Adrenal gland (tissue), 12 donors: Measurements from ENCODE around the gene RCAN3. TPM values are rescaled to one million over a fixed set of nuclear protein-coding genes. Genes with fewer than 3 reads are reported as not detected.

ENCODE experiments used
- DNase-seq, 7 donors: peaks; one replicate each; pipeline ENCODE4 v3.0.0-alpha.2; 2019 to 2020
- H3K27ac ChIP-seq, 5 donors: fragments of 200-600 bp; sonication (generic) in 4 of 5; 1 replicate in 3 of 5; 2 replicates in 2 of 5; pipeline versions ENCODE4 v1.5.1 to v1.8.0; 2016 to 2020; ENCODE audit warnings: mild to moderate bottlenecking in 1 of 5
- H3K27me3 ChIP-seq: fragments of 200-600 bp; 2 replicates; pipeline ENCODE4 v1.8.0; 2021
- H3K36me3 ChIP-seq, 2 donors: fragments of 200-600 bp; replicated peaks in 1 of 2; 1 replicate in 1 of 2; 2 replicates in 1 of 2; pipeline versions ENCODE4 v1.5.1 to v1.8.0; 2018 to 2022
- H3K4me1 ChIP-seq, 2 donors: fragments of 200-600 bp; replicated peaks in 1 of 2; 1 replicate in 1 of 2; 2 replicates in 1 of 2; pipeline versions ENCODE4 v1.5.1 to v1.8.0; 2018 to 2021
- H3K4me3 ChIP-seq, 4 donors: fragments of 200-600 bp; sonication (generic) in 3 of 4; one replicate each; pipeline ENCODE4 v1.5.1; 2016 to 2018
- H3K9me3 ChIP-seq, 3 donors: fragments of 200-600 bp; sonication (generic) in 1 of 3; replicated peaks in 1 of 3; 1 replicate in 2 of 3; 2 replicates in 1 of 3; pipeline versions ENCODE4 v1.5.1 to v1.8.0; 2016 to 2021
- POLR2A ChIP-seq, 2 donors: fragments of 450-650 bp; IDR thresholded peaks; one replicate each; pipeline ENCODE4 v1.6.1; 2017; ENCODE audit warnings: antibody characterized with exemption in 2 of 2, mild to moderate bottlenecking in 2 of 2, moderate library complexity in 1 of 2
- WGBS, 4 donors: extraction: QIAGEN DNeasy Blood & Tissue Kit in 2 of 4; methylation state at CpG; one replicate each; pipeline versions ENCODE4 v1.1.5 to v1.1.7; 2013 to 2017; 5-methylcytosine and 5-hydroxymethylcytosine counted together
- intact Hi-C, 2 donors: fragments of 100-400 bp; cut with DNase I; formaldehyde crosslinking; loops; one replicate each; pipeline versions ENCODE4 v1.14.1 to v1.15.0; 2022 to 2023
- polyA plus RNA-seq, 3 donors: library from polyadenylated mRNA; stranded (reverse); fragments of 200-250 nt in 2 of 3; fragments of 350-450 nt in 1 of 3; fragmentation: Illumina TruSeq in 1 of 3; extraction: RNeasy Lipid Tissue Mini Kit (QIAGEN cat#74804) in 1 of 3; gene quantifications; one replicate each; pipeline ENCODE4 v1.2.3, GENCODE V29; 2013 to 2014
- total RNA-seq, 9 donors: library from RNA; depleted of rRNA in 4 of 9; stranded (reverse); fragments of >200 nt in 4 of 9; fragments of 120-200 nt in 1 of 9; fragmentation: NEBNext Ultra II Directional in 1 of 9; extraction: Animal tissue kit (Norgen Biotek cat#: 25700) in 1 of 9; gene quantifications; one replicate each; pipeline versions ENCODE4 v1.1.0 to v1.2.4, GENCODE V29; 2013 to 2023
- TF ChIP-seq, protein P1 (sequence below), 6 experiments: fragments of 450-650 bp in 4 of 6; fragments of 200-600 bp in 2 of 6; sonication (generic) in 1 of 6; IDR thresholded peaks; 1 replicate in 5 of 6; 2 replicates in 1 of 6; pipeline versions ENCODE4 v1.5.1 to v1.8.0; 2016 to 2021; ENCODE audit warnings: antibody characterized with exemption in 6 of 6, mild to moderate bottlenecking in 2 of 6, moderate library complexity in 1 of 6
- donor health status: healthy with polysubstance abuse.
- donor health status: Bipolar disorder and iron deficiency.
- donor health status: DM: yes; HTN: yes; CAD: no.
- donor health status: DM: no; HTN: no; CAD: no.
- donor health status: DM: no; HTN: no; CAD: no.
- donor health status: DM: yes; HTN: yes; CAD: no.

The RCAN3 gene
- total and polyA plus RNA-seq, 12 donors, result 0.48 to 5.6 (median 2.2) TPM

DNA sequence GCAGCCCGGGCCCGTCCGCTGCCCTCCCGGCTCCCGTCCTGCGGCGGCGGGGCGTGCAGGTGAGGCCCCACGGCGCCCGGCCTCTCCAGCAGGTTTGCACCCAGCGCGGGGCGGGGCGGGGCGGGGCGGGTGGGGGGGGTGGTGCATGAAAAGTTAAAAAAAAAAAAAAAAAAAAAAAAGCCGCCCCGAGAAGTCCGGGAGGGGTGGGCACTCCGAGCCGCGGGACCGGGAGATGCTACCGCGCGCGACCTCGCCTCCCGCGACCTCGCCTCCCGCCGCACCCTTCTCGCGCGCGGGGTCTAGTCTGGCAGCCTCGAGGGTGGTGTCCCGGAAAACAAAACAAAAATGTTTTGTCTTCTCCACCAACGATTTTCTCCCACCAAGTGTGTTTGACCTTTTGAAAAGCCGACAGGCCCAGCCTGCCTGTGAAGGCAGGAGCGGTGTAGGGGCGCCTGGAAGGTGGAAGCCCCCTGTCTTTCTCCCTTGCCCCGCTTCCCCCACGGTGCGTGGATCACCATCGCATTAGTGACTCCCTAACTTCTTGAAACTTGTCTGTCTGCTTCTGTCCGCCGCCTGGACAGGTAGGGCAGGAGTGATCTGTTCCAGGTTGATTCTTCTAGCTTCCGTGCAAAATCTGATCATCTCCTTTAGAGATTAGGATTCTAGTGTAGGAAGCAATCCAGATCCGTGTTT, 569 bp downstream of the RCAN3 start:
- Histone ChIP-seq H3K4me1 (no peaks in the 10 kb centered on the region), H3K27me3 (no peaks in the 10 kb centered on the region), H3K9me3 (no peaks in the 10 kb centered on the region), H3K27ac (peak overlapping the region in 1 of 5 donors; percentile 73), H3K4me3 (peak overlapping the region in 2 of 4 donors; percentile 56 to 88), H3K36me3 (no peaks in the 10 kb centered on the region)
- no peak for DNase-seq
- WGBS, 4 donors, result 11 to 16% (median 14%) methylated on average over 38 to 53 of the region's 53 CpGs
- TF ChIP-seq POLR2A (IDR thresholded peaks at IDR 0.05), result no peak
- TF ChIP-seq, protein P1, sequence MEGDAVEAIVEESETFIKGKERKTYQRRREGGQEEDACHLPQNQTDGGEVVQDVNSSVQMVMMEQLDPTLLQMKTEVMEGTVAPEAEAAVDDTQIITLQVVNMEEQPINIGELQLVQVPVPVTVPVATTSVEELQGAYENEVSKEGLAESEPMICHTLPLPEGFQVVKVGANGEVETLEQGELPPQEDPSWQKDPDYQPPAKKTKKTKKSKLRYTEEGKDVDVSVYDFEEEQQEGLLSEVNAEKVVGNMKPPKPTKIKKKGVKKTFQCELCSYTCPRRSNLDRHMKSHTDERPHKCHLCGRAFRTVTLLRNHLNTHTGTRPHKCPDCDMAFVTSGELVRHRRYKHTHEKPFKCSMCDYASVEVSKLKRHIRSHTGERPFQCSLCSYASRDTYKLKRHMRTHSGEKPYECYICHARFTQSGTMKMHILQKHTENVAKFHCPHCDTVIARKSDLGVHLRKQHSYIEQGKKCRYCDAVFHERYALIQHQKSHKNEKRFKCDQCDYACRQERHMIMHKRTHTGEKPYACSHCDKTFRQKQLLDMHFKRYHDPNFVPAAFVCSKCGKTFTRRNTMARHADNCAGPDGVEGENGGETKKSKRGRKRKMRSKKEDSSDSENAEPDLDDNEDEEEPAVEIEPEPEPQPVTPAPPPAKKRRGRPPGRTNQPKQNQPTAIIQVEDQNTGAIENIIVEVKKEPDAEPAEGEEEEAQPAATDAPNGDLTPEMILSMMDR (IDR thresholded peaks at IDR 0.05), result no peak
- intact Hi-C loops, result no loop called here

DNA sequence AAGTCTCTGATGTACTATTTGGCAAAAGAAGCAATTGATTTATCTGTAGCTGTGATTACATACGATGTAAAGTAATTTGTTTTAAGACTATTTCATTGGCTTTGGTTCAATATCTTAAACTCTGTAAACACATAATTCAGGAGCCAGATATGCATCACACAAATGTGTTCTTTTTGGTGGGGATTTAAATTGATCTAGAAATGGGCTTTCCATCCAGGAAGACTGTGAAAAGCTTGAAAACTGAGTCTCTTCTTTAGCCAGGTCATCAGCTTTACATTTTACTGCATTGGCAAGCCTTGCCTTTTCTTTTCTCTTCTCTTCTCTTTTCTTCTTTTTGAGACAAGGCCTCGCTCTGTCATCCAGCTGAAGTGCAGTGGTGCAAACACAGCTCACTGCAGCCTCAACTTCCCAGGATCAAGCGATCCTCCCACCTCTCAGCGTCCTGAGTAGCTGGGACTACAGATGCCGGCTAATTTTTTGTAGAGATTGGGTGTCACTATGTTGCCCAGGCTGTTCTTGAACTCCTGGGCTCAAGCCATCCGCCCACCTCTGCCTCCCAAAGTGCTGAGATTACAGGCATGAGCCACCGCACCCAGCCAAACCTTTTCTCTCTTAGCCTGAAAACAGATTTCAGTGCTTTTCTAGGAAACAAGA, 1.4 kb downstream of the RCAN3 start:
- Histone ChIP-seq H3K9me3 (no peaks in the 10 kb centered on the region), H3K36me3 (no peaks in the 10 kb centered on the region), H3K27ac (no peak overlapping the region), H3K4me3 (peak overlapping the region in 1 of 4 donors; percentile 88), H3K4me1 (no peaks in the 10 kb centered on the region), H3K27me3 (no peaks in the 10 kb centered on the region)
- WGBS, 4 donors, result 80 to 90% (median 85%) methylated on average over 7 of the region's 7 CpGs
- TF ChIP-seq POLR2A (IDR thresholded peaks at IDR 0.05), result no peak
- TF ChIP-seq, protein P1 (IDR thresholded peaks at IDR 0.05), result no peak
- DNase-seq, result no peak
- intact Hi-C loops, result no loop called here

DNA sequence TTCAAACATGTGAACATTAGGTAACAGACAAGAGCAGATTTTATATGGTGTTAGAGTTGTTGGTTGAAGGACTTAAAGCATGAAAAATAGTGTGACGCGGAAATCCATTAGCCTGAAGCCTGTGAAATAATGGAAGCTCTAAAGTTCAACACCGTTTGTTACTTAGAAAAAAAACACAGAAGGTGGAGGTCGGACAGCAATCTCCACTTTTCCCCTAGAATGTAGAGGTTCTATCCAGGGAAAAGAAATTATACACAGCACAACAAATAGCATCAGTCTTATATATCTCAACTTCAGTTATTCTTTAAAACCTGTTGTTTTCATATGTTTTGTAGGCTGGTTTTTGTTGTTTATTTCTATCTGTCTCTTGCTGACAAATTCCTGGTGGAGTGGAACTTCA, 1.9 kb downstream of the RCAN3 start:
- H3K4me1 ChIP-seq, result no peaks in the 10 kb centered on the region
- no peak overlapping the region for H3K27ac ChIP-seq
- 89 to 93% (median 92%) methylated on average over 4 of the region's 4 CpGs for WGBS, 4 donors
- H3K27me3 ChIP-seq, result no peaks in the 10 kb centered on the region
- H3K4me3 ChIP-seq, result no peak overlapping the region
- DNase-seq, result no peak
- no peaks in the 10 kb centered on the region for H3K36me3 ChIP-seq
- intact Hi-C loops, result no loop called here
- TF ChIP-seq POLR2A (IDR thresholded peaks at IDR 0.05), result no peak
- no peaks in the 10 kb centered on the region for H3K9me3 ChIP-seq

DNA sequence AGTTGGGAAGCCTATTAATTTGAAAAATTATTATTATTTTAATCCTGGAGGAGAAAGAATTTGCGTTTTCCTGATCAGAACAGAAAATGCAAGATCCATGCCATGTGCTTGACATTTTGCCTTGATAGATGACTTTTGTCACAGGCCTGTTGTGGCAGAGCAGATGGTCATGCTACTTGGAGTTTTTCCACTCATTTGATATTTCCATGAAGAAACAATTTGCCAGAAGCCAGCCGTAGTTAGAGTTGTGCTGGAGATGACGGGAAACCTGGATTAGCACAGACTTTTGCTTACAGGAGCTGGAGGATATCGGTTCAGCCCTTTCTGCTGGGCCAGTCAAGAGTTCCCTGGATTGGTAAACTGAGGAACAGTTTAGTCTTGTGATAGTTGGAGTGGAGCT, 3.2 kb downstream of the RCAN3 start:
- no peak for TF ChIP-seq POLR2A (IDR thresholded peaks at IDR 0.05)
- TF ChIP-seq, protein P1 (IDR thresholded peaks at IDR 0.05), result no peak
- Histone ChIP-seq H3K27me3 (no peaks in the 10 kb centered on the region), H3K9me3 (no peaks in the 10 kb centered on the region), H3K4me3 (no peak overlapping the region), H3K4me1 (no peaks in the 10 kb centered on the region), H3K36me3 (no peaks in the 10 kb centered on the region), H3K27ac (no peak overlapping the region)
- WGBS, 4 donors, result 82 to 85% (median 83%) methylated on average over 4 of the region's 4 CpGs
- no peak for DNase-seq
- intact Hi-C loops, result no loop called here
